ENCODE measurements around the gene WBP2NL.

Gene WBP2NL

GRCh38 chr22:41966225-41966606 lies 32.4 kb upstream of the WBP2NL start:
- no peak overlapping the region for H3K4me2 ChIP-seq

GRCh38 chr22:41966607-41967240 lies 31.9 kb upstream of the WBP2NL start:
- no peak overlapping the region for H3K27ac ChIP-seq
- no peak overlapping the region for H3K4me2 ChIP-seq
- TF ChIP-seq CTCF (conservative IDR thresholded peaks at IDR 0.05; ENCODE audit: low read depth, low read length), result peak; percentile 63

More at GRCh38 chr22:41966225-41966606, 32.4 kb upstream of the WBP2NL start:
- H3K36me3 ChIP-seq (ENCODE audit: insufficient read depth), result no peaks in the 10 kb centered on the region
- no peak for TF ChIP-seq CTCF (conservative IDR thresholded peaks at IDR 0.05; ENCODE audit: low read depth, low read length)
- H3K4me1 ChIP-seq (ENCODE audit: low read depth, poor library complexity, severe bottlenecking), result no peaks in the 10 kb centered on the region
- H4K20me1 ChIP-seq (ENCODE audit: insufficient read depth), result no peaks in the 10 kb centered on the region
- no peaks in the 10 kb centered on the region for H3K79me2 ChIP-seq (ENCODE audit: insufficient read depth, low read depth)
- H3K27me3 ChIP-seq (ENCODE audit: insufficient read depth, low read depth), result no peaks in the 10 kb centered on the region
- no peak overlapping the region for H3K27ac ChIP-seq
- no peak overlapping the region for H3K4me3 ChIP-seq (IDR thresholded peaks at IDR 0.05; ENCODE audit: insufficient read depth, low read depth, low read length)
- no peak overlapping the region for H2AFZ ChIP-seq (ENCODE audit: low read depth)
- H3K9ac ChIP-seq, result no peak overlapping the region

GRCh38 chr22:41968601-41969000 lies 30.0 kb upstream of the WBP2NL start:
- no peaks in the 10 kb centered on the region for H3K36me3 ChIP-seq (ENCODE audit: insufficient read depth)
- no peak for TF ChIP-seq CTCF (conservative IDR thresholded peaks at IDR 0.05; ENCODE audit: low read depth, low read length)
- no peak overlapping the region for H3K4me2 ChIP-seq
- no peak overlapping the region for H2AFZ ChIP-seq (ENCODE audit: low read depth)
- no peak overlapping the region for H3K27ac ChIP-seq
- H3K79me2 ChIP-seq (ENCODE audit: insufficient read depth, low read depth), result no peaks in the 10 kb centered on the region
- H4K20me1 ChIP-seq (ENCODE audit: insufficient read depth), result no peaks in the 10 kb centered on the region
- no peaks in the 10 kb centered on the region for H3K4me1 ChIP-seq (ENCODE audit: low read depth, poor library complexity, severe bottlenecking)
- no peaks in the 10 kb centered on the region; the same call in 1 of the 2 replicates for H3K27me3 ChIP-seq (ENCODE audit: insufficient read depth, low read depth)
- H3K9ac ChIP-seq, result no peak overlapping the region
- H3K4me3 ChIP-seq (IDR thresholded peaks at IDR 0.05; ENCODE audit: insufficient read depth, low read depth, low read length), result no peak overlapping the region

More at GRCh38 chr22:41966607-41967240, 31.9 kb upstream of the WBP2NL start:
- H3K79me2 ChIP-seq (ENCODE audit: insufficient read depth, low read depth), result no peaks in the 10 kb centered on the region
- H3K4me3 ChIP-seq (IDR thresholded peaks at IDR 0.05; ENCODE audit: insufficient read depth, low read depth, low read length), result no peak overlapping the region
- no peaks in the 10 kb centered on the region for H3K27me3 ChIP-seq (ENCODE audit: insufficient read depth, low read depth)
- no peak overlapping the region for H3K9ac ChIP-seq
- no peaks in the 10 kb centered on the region for H3K4me1 ChIP-seq (ENCODE audit: low read depth, poor library complexity, severe bottlenecking)
- H3K36me3 ChIP-seq (ENCODE audit: insufficient read depth), result no peaks in the 10 kb centered on the region
- no peaks in the 10 kb centered on the region for H4K20me1 ChIP-seq (ENCODE audit: insufficient read depth)
- no peak overlapping the region for H2AFZ ChIP-seq (ENCODE audit: low read depth)

- H3K27ac ChIP-seq, result no peak within 1 kb of the TSS
- no peak within 1 kb of the TSS for H2AFZ ChIP-seq (ENCODE audit: low read depth)
- no peak for TF ChIP-seq CTCF (conservative IDR thresholded peaks at IDR 0.05; ENCODE audit: low read depth, low read length)
- H3K36me3 ChIP-seq (ENCODE audit: insufficient read depth), result no peaks in the 10 kb centered on the region
- no peak within 1 kb of the TSS for H3K4me3 ChIP-seq (IDR thresholded peaks at IDR 0.05; ENCODE audit: insufficient read depth, low read depth, low read length)
- no peaks in the 10 kb centered on the region for H4K20me1 ChIP-seq (ENCODE audit: insufficient read depth)
- H3K4me2 ChIP-seq, result no peak within 1 kb of the TSS
- H3K79me2 ChIP-seq (ENCODE audit: insufficient read depth, low read depth), result no peaks in the 10 kb centered on the region
- H3K27me3 ChIP-seq (ENCODE audit: insufficient read depth, low read depth), result no peaks in the 10 kb centered on the region; the same call in 1 of the 2 replicates
- H3K4me1 ChIP-seq (ENCODE audit: low read depth, poor library complexity, severe bottlenecking), result no peaks in the 10 kb centered on the region
- no peak within 1 kb of the TSS for H3K9ac ChIP-seq
Observed at GRCh38 chr22:41969110-41969646, 29.4 kb upstream of the WBP2NL start, which contains the start of gene SEPTIN3. SEPTIN3 (plus strand) TSS chr22:41969443; CDS start chr22:41971493, 2,050 bp downstream.

All from KMS-11 (cell line).